HG03025 (cell line): ENCODE measurements around the gene SELENOM.
"Not testable (repeated sequence)": the region's sequence is repeated elsewhere in the genome, so short reads cannot be mapped to it uniquely, and the experiment has no call there.

Experiments used
- ATAC-seq: cut with Tn5 transposase; IDR thresholded peaks from one replicate; pipeline ENCODE4 v1.9.1; 2021; ENCODE audit warnings: mild to moderate bottlenecking, moderate library complexity; ENCODE audit not compliant: unreplicated experiment, low FRiP score

Gene SELENOM

DNA sequence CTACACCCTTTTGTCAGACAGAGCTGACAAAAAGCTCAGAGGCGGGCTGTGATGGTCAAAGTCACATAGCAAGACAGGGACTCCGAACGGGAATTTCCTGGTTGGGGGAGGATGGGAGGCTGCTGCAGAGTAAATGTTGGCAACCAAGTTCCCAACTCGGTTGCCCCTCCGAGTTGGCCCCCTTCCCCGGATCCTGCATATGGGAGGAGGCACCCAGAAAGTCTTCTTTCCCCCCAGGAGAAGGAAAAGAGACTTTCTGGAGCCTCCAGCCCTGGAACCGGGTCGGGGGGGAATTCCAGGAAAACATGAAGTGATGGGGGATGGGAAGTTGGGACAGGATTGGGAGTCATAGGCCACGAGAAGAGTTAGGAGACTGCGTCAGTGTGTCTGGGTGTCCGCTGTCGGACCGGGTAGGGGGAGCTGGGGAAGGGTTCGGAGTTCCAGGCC lies 614 bp downstream of the SELENOM start:
- no peak for ATAC-seq

- ATAC-seq = no peak
Measured at GRCh38 chr22:31106001-31106571, 1.3 kb downstream of the SELENOM start.

DNA sequence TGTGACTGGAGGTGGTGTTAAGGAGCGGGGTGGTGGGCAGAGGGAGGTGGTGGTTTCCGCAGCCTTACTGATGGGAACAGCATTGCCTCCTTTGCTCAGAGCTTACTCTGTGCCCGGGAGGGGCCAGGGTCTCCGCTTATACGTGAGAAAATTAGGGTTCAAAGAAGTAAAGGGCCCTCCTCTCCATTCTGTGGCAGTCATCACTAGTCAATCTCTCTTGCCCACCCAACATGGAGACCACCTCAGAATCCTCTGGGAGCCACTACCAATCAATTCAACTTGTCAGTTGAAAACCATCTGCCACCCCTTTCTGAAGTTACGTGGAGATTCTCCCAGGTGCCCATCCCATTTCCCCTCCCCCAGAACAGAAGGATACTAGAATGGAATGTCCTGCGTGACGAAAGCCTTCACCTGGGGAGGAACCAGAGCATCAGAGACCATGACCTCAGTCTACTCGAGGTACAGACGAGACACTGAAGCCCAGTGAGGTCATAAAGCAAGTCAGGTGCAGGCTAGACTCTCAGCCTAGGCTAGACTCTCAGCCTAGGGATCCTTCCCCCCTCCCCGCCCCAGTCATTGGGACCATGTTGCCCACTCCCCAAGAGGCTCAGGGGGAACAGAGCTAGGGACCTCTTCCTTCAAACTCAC lies 2.0 kb downstream of the SELENOM start:
- ATAC-seq = no peak

DNA sequence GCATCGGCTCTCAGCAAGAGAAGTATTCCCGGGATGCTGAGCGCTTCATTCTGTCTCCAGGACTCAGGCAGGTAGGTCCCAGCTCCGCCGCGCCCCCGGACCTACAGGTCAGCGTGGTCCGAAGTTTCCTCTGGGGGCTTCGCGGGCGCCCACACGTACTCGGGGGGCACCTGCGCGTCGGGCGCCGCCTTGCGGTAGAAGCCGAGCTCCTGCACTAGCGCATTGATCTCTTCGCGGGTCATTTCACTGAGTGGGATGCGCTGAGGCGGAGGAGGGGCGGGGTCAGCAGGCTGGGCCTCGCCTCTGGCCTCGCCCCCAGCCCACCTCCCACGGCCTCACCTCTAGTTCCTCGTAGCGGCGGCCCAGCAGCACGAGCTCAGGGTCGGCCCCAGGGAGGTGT lies 2.5 kb downstream of the SELENOM start:
- ATAC-seq = no peak

- no peak for ATAC-seq
Measured at GRCh38 chr22:31103899-31104694, 3.3 kb downstream of the SELENOM start.

DNA sequence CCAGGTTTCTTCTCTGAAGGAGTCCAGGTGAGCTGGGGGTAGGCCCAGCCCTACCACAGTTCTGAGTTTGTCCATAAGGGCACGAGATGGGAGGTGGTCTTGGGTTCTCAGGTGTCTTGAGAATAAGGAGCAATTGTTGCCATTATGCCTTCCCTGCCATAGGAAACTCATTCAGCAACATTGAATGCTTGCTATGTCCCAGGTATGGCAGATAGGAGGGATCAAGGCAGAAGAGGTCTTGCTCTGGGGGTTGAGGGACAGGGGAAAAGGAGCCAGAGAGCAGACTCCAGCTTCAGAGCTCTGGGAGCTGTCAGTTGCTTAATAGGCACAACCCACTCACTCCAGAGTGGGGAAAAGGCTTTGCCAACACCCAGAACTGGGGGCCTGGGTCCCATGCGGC lies 4.3 kb downstream of the SELENOM start:
- ATAC-seq = no peak

DNA sequence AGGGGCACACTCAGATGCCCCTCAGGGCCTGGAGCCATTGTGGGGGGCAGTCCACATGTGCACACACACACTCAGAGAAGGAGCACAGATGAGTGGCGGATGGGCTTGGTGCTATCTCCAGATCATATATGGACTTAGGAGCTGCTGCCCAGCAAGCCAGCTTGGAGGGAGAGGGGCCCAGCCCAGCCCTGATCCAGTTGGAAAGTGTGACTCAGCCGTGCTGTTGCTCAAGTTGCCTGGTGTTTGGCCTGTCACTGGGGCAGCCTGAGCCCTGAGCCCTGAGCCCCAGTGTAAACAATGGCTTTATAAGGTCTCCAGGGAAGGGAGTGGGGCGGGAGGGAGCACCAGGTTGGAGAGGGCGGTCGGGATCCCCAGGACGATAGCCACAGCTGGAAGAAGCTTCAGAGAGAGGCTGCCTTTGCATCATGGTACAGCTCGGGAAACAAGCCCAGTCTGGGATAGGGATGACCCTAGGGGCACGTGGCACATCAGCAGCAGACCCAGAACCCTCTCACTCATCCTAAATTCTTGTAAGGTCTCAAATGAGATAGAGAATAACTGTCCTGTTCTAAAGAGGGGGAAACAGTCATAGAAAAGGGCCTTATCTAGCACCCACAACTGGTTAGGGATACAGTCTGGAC lies 4.8 kb downstream of the SELENOM start:
- no peak for ATAC-seq

- ATAC-seq = no peak
Measured at GRCh38 chr22:31100762-31101525, 6.4 kb downstream of the SELENOM start.

GRCh38 chr22:31099841-31100761 lies 7.3 kb downstream of the SELENOM start:
- ATAC-seq = no peak

DNA sequence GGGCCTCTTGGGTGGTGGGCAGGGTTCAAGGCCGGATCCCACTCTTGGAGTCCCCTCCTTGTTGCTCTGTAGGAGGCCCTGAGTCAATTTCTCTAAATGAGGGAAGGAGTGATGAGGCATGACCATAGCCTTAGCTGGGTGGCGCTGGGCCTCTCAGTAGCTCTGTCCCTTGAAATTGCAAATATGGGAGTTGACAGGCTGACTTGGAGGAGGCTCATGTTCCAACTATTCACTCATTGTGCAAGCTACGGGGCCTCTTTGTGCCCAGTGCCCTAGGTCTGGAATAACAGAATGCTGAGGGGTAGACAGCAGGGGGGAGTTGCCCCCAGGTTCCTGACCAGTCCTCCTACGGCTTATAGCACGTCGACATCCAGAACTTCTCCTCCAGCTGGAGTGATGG lies 8.0 kb downstream of the SELENOM start:
- no peak for ATAC-seq

DNA sequence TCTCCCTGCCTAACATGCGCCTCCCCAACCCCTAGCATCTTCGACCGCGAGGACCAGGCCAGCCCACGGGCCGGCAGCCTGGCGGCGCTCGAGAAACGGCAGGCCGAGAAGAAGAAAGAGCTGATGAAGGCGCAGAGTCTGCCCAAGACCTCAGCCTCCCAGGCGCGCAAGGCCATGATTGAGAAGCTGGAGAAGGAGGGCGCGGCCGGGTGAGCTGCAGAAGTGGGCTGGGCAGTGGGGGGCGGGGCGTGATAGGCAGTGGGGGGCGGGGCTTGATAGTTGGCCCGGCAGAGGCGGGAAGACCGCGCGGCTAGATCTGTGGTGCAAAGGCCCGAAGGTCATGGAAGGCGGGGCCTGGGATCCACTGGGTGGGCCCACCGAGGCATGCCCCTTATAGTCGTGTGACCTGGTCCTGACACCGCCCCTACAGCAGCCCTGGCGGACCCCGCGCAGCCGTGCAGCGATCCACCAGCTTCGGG lies 8.7 kb downstream of the SELENOM start:
- no peak for ATAC-seq

DNA sequence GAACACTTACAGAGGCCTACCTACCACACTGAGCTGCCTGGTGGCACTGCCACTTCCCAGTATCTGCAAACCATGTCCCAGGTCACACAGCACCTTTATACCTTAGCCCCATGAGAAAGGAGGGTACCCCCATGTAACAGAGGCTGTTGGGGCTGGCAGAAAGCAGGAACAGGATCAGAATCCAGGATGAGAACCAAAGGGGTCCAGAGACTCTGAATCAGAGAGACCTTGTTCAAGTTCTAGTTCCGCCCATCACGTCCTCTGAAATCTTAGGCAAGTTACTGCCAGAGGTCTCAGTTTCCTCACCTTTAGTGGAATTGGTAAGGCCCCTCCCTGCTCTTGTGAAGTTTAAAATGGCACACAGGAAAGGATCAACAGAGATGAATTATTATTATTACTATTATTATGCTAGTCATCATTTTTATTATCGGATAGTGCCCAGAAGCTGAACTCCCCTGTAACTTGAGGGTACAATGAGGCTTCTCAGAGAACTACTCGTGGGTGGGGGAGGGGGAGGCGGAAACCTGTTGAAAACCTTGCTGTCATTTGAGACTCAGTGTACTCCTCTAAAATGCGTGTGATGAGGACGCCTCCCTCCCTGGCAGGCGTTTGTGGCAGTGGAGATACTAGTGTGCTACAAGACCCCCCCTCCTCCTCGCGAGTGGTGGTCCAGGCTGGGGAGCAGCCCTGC lies 9.3 kb downstream of the SELENOM start:
- ATAC-seq = no peak

- ATAC-seq = not testable (repeated sequence)
Measured at GRCh38 chr22:31097539-31097938, 9.8 kb downstream of the SELENOM start.

- no peak for ATAC-seq
Measured at GRCh38 chr22:31096657-31097279, 10.6 kb downstream of the SELENOM start.

DNA sequence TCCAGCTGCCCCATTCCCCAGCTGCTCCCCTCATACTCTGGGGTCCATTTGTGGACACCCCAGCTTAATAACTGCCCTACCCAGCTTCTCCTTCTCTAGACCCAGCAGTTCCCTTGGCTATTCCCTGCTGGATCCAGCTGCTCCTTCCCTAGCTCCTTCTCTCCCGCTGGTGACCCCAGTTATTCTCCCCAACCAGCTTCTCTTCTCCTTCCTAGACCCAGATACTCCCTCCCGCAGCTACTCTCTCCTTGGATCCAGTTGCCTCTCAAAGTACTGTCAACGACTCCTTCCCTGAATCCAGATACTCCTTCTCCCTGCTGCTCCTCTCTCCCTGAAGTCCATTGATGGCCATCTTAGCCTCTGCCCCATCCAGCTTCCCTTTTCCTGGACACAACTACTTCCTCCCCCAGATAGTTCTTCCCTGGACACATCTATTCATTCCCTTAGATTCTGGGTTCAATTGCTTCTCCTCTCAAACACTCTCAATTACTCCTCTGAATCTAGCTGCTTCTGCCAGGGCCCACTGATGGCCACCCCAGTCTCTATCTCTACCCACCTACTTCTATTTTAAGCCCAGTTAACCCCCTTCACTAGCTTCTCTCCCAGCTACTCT lies 11.6 kb downstream of the SELENOM start:
- no peak for ATAC-seq

DNA sequence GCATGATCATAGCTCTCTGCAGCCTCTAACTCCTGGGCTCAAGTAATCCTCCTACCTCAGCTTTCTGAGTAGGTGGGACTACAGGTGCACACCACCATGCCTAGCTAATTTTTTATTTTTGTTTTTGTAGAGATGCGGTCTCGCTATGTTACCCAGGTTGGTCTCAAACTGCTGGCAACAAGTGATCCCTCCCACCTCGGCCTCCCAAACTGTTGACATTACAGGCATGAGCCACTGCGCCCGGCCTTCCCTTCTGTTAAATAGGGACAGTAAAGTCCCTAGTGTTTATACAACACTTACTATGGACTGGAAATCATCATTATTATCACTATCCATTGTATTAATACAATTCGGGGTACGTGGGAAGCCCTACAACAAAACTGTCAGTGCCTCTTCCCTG lies 12.6 kb downstream of the SELENOM start:
- no peak for ATAC-seq

DNA sequence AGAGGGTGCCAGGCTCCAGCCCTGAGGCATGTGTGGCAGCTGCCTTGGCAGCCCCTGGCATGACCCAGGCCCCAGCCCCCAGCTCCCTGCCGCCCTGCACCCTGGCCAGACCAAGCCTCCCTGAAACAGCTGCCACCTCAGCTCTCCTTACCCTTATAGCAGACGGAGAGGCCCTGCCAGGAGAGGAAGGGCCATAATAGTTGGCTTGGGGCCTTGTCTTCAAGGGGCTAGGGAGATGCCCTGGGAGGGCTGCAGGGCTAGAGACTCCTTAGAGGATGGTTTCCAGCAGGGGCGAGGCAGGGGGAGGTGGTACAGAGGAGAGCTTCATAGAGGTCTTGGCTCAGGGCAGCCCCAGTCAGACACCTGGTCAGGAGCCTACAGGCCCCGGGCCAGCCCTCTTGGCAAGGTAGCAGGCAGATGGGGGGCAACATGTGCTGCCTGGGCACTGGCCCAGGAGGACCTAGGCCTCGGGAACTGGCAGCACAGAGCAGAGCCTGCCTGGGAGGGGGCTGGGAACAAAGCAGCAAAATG lies 13.3 kb downstream of the SELENOM start:
- ATAC-seq = no peak
